NCI-H1092 treated with DMSO at 0.1 percent for 48 hours (cell line): ENCODE results near the gene TIFAB.

Experiments used
- DNase-seq: peaks from one replicate; lab custom pipeline; 2025; lab: John Stamatoyannopoulos, UW

The TIFAB gene

DNA sequence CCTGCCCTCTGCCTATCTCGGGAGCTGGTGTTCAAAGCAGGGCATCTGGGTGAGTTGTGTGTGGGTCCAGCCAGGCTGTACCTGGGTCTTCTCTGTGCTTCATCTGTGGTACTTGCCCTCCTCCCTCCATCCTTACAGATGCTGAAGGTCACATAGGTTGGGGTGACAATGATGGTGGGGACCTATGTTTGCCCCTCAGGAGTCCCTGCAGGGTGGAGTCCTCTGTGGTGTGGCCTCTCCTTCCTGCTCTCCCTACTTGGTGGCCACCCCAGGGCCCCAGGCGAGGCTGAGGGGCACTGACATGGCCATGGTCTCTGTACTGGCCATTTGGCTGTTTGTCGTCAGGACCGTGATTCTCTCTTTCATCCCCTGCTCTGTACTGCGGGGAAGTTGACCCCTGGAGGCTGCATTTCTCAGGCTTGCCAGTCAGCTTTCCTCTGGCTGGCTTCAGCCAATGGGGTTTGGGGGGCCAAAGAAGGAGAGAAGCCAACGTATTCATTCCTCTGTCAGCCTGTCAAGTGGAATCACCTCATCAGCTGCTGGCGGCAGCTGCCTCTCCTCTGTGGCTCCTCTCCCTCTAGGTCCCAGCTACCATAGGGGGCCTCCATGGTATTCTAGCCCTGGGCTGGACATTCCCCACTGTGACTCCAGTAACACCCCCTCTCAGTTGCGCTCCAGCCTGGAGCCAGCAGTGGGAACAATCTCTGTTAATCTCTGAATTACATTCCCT is 9.6 kb downstream of the TIFAB start:
- no peak for DNase-seq

DNA sequence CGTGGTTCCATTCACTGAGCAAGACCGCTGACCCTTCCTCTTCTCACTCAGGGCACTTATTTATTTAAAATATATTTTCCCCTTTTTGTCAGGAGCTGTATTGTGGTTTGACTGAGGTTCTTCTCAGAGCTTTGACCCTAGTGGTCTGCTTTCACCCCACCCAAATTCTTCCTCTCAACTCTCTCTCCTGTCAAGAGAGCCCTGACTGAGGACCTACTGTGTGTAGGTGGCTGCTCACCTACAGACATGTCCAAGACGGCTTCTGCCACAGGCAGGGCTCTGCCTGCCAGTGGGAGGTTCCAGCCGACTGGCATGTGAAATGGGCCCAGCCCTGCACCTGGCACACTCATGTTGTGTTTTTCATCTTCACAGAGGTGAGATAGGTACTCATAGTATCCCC is 10.2 kb downstream of the TIFAB start:
- no peak for DNase-seq

DNA sequence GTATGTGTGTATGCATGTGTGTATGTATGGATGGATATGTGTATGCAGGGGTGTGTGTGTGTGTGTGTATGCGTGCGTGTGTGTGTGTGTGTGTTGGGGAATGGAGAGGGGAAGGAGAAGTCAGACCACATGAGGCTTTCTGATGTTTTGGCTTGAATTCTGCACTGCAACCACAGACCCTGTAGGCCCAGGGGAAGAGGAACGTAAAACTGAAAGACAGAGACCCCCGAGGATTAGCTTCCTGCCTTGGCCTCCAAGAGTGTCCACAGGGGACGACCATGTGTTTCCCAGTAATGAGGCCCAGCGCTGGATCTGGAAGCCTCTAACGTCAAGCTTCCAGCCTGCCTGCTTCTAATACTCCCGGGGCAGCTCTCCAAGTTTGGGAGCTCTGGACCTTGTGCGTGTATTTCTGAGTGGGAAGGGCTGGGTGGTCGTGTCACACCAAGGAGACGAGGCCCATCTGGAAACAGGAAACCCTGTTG is 10.8 kb downstream of the TIFAB start:
- no peak for DNase-seq

DNA sequence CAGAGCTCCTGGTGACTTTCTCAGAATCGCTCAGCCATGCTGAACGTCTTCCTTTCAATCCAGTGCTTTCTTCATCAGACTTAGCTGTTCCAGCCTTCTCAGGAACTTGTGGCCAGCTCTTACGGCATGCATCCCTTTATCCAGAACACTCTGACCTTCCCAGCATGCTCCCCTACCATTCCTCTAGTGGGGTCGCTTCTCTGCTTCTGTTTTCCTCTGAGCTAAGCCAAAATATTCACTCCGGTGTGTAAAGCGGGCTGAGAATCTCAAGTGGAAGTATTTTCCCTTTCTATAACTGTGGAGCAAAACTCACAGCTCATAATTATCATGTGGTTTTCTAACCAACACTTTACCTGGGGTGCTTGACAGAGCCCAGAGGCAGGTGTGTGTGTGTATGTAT is 11.2 kb downstream of the TIFAB start:
- no peak for DNase-seq

DNA sequence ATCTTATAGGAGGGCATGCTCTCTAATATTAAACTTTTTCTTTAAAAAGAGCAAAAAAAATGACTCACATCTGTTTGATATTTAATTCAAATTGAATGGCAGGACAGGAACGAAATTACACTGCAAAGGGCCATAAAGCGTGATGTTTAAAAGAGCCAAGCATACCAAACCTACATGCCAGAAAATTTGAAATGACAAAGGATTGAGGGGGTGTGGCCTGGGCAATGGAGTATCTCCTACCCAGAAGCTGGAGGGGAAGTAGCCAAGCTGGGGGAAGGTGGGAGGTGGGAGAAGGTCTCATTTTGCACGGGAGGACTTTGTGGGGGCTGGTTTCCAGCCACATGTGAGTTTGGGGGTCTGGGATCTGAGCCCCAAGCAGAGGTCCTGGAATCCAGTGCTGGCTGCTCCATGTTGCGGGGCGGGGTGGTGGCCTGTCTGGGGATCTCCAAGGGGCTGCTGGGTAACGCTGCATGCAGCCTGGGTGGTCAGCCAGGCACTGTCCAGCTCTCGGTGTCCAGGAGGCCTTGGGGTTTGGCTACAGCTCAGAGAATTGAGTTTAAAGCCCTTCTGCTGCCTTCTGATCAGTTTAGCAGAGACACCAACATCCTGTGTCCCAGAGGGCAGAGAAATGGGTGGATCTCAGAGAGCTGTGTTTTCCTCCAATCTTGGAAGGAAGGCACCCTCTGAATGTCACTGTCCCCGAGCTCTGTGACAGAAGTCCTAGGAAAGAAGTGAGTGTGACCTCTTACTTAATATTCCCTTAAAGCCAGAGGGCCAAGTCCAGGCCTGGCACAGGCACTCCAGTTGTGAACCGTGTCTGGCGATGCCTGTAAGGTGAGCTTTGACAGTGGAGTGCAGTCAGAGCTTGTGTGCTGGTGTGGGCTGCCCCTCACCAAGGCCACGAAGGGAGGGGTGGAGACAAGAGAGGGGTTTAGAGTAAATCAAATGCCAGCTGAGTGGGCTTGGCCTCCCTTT is 12.6 kb downstream of the TIFAB start:
- no peak for DNase-seq

DNA sequence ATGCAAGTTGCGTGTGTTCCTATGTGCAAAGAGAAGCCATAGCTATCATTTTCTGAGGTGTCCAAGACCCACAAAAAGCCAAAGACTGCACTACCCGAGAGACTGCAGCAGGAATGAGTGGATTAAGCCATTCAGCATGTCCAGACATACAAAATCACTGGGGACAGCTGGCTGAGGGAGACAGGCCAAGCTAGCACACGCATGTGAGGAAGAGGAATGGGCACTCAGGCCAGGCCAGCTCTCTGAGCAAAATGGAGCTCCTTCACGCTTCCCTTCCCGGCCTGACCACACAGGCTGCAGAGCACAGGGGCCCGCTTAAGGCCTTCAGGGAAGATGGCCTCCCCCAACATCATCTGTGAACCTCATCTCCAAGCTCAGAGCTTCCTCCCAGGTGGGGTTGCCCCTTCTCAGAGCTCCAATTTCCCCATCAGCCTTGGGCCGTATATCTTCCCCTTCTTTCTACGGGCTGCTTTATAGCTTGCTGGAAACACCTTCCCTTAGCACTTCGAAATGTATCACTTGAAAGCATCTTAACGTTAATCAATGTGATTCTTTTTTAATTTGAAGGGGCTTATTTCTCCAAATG is 13.4 kb downstream of the TIFAB start:
- no peak for DNase-seq

DNA sequence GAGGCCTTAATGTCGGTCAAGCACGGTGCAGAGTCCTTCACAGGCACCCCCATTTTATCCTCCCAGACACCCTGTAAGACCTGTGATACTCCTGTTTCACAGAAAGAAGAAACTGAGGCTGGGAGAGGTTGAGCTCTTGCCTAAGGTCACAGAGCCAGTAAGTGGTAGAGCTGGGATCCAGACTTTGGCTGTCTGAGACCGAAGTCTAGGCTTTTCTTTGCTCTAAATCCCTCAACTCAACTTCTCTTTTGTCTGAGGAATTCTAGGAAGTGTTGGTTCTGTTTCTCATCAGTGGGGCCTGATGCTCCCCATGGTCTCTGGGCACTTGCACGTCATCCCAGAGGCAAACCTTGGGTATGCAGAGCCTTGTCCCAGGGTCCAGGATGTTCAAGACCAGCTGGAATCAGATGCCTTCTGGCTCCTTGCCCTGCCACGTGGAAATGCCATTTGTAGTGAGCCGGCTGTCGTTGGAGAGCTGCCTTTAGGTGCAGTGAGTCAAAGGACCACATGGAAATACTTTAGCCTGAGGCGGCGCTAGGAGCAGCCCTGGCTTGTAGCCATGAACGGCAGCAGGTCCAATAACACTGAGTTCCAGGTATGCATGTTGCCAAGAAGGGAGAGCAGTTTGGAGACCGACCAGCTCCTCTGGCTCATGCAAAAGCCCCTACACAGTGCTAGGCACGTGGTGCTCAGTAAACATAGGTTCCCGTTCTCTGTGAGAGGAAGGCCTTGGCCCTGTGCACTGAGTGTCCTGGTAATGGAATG is 14.2 kb downstream of the TIFAB start:
- peak; percentile 77 for DNase-seq

DNA sequence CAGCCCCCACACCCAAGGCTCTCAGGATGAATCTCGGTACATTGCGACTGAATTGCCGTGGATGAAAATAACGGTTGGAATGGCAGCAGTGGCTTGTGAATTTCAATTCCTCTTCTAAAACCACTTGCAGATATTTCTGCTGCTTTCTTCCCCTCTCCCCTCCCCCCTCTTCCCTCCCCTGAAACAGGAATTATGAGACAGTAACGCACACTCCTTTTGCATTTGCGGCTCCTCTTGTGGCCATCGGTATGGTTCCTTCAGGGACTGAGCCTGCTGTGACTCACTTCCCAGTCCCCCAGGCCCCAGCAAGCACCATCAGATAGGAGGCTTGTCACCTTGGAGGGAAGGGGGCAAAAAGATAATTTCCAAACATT is 14.7 kb downstream of the TIFAB start:
- no peak for DNase-seq

DNA sequence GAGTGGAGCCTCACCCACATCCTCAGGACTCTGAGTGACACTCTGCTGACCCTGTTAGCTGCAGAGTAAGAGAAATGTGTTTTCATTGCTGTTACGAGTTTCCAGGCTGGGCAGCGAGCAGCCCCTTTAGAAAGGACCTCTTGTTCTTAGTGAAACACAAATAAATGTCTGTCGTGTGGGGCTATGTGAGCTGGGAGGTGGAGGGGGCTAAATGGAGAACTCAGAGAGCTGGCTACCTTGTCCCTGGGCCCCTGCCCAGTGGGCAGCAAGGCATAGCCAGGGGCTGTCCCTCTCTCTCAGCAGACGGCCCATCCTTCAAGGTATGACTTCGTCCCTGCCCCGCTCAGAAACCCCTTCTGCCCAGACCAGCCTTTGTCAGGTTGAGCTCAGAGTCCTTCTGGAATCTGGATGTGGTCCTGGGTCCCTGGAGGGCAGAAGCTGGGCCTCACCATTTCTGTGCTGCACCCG is 15.2 kb downstream of the TIFAB start:
- DNase-seq = no peak

DNA sequence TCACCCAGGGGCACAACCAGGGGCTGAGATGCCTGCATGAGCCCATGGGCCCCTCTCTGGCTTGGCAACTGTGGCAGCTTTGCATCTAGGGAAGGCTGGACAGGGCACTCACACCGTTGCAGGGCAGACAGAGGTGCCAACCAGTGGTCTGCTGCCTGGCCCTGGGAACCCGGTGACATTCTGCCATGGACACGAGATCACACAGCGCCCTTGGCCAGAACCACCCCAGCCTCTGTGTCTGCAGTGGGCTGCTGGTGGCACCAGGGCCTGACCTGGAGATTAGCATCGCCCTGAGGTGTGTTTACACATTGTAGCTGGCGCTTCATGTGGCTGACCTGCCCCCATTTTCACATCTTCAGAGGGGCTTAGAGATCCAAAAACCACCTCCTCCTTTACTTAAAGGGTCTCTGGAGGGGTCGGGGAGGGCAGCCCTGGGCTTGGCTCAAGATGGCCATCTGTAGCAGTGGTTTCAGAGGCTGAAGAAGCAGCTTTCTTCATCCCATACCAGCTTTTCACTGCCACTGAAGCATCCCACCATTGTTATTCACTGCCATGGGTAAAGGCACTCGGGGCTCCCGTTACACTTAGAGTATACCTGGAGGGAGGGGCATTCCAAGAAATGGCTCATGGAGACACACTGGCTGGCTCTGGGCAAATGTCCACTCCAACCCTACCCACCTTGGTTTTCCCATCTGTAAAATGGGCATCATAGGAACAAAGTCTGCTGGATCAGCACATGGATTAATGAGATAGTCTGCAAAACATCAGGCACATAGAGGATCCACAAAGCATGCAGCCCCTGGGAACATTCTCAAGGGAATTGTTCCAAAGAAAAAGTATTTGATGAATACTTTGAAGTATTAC is 16.5 kb downstream of the TIFAB start:
- DNase-seq = no peak

DNA sequence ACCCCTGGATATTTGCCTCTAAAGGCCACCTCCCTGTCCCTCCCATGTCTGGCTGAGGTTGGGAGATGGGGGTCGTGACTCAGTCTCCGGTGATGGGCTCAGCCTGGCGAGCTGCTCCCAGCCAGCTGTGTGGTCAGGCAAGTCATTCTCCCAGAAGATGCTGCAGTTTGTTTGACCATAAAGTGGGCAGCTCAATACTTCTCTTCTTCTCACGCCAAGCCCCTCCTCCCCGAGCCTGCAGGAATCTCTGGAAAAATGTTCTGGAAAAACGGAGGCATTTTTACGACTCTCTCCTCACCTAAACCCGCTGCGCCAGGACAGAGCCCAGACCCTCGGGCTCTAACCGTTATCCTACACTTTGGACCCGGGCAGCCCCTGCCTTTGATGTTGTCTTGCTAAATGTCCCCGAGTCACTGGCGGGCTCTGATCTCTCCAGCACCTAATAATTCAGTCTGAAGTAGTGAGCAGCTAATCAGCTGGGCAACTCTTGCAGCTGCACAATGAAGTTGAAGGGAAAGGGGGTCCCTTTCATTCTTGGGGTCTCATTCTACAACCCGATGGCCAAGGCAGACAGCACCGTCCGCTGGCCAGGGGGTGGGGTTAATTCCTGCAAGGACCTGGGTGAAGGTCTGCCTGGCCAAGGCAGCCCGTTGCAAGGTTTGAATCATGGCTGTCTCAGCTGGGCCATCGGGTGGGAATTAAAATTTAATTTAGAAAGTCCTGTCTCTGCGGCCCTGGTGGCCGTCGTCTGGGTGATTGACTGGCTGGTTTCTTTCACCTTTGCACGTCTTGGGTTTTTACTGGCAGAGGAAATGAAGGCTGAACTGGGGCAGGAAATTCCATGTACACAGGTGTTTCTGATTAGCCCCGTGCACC is 17.3 kb downstream of the TIFAB start:
- no peak for DNase-seq

DNA sequence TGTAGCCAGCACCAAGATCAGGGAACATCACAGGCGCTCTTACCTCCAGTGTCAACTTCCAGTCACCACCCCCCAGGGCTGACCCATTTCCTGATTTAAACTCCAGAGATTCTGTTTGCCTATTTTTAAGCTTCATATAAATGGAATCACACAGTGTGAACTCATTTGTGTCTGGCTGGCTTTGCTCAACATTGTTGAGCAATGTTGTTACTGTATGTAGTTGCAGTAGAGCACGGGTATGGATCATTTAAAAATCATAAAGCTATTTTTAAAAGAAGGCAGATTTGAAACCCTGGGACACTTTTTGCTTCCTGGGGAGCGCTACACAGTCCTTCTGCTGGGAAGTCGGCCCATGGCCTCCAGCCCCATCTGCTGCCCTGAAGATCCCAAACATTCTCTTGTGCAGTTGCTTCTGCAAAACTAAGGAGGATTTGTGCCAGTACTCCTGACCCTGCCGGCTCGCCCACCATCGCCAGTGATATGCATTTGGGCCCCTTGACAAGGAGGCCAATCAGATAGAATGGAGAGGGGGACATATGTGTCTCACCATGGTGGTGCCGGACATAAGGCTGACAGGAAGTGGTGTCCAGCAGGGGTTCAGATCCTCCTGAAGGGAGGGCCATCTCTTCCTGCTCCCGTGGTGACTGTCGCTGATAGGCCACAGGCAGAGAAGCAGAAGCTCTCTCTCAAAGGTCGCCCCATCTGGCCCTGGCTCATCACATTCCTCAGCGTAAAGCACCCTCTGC is 18.3 kb downstream of the TIFAB start:
- no peak for DNase-seq

DNA sequence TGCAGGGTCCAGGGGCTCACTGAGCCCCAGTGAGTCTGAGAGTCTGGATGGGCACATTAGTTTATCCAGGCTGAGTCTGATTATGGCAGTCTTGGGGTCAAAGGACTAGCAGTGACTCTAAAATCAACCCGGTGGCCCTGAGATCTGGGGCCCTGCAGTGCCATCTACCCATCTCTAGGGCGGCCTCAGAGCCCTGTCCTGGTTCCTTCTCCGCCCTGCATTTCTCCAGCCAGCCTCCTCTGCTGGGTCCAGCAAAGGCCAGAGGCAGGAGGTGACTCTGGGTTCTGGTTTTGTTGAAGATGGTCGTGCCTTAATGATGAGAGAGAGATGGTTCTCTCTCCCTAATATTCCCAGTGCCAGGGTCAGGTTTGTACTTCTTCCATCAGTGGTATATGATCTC is 20.0 kb downstream of the TIFAB start:
- DNase-seq = no peak

DNA sequence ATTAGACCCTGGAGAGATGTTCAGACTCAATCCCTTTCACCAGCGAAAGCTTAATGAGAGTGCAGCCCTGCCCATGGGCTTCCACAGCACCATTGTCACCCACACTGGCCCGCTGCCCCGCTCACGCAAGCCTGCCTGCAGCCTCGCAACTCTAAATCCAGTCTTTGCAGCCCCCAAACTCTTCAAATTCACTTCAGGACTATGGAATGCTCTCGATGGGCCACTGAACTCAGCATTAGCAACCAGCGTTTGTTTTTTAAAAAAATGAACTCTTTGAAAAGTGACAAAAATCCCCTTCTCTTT is 22.1 kb downstream of the TIFAB start:
- DNase-seq = no peak

DNA sequence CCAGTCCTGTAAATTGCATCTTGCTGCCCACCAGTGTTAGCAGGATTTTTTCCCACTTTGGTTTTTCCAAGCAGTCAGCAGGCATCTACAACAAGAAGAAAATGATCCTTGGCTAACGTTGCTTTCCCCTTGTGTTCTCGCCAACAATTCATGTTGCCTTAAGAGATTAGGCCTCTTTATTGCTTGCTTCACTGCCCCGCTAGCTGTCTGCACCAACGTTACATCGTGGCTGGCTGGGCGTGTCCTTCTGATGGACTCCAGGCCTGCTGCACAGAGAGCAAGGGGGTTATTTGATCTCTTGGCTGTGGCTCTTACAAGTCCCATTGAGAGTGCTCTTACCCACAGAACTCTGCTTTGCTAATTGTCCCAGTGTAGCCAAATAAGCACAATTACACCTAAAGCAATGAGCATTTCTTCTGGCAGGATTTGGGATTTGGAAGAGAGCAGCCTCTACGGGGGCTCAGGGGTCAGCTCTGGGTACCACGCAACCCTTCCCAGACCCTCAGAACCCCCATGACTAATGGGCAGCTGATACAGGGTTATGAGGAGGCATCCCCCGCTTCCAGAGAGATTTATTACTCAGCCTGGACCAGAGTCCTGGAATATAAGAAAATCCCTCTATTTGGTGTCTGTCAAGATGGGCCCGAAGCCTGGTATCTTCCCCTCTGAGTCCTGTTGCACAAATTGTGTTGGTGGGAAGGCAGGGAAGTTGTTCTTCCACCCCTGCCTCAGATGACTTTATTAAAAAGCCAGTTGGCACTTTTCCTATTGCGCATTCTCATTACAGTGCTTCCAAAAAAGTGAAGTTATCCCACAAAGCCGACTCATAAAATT is 22.6 kb downstream of the TIFAB start:
- peak; percentile 19 for DNase-seq

DNA sequence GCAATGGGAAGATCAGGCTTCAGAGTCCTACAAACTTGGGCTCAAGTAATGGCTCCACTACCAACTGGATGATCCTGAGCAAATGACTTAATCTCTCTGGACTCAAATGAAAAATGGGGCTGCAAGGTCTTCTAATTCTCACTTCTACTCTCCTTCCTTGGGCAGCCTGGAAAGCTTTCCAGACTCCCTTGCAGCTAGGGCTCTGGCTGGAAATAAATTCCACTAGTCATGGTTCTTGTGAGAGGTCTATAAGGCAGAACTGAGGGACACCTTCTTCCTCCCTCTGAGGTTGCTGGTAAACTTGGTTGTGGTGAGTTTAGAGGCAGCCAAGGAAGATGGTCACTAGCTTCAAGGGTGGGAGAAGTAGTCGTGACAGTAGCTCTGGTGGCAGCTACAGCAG is 23.6 kb downstream of the TIFAB start:
- DNase-seq = no peak

DNA sequence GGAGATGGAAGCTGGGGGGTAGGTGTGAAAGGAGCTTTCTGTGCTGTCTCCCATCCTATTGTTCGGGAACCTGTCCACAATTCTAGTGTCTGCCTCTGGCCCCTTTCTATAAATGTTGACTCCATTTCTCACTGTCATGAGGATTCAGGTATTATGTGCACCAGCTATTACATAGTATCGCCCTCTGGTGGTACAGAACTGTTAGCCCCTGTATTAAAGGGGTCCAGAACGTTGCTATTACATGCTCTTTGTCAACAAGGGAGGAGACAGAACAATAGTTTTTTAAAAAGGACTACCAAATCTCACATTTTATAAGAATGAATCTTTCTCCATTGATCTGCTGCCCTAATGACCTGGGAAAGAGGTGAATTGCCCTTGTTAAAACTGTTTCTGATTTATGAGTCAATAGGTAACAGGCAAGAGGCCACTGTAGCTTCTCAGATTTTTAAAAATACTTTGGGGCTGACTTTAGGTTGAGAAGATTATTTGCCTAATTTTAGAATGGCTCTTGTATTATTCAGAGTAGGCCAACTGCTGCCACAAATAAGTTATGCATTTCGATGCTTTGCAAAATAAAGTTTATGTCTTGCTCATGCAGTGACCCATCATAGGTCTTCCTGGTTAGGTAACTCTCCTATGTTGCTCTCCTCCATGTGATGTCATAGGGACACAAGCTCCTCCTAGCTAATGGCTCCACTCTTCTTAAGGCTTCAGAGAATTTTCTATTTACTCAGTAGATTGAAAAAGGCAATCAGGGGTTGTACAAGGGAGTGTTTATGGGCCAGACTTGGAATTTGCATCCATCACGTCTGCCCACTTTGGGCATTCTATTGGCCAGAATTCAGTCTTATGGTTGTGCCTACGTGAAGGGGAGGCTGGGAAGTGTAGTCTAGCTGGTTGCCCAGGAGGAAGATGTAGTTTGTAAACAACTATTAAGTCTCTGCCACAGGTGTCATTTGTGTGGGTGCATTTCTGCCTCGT is 25.8 kb downstream of the TIFAB start:
- peak; percentile 5 for DNase-seq
